A549 (cell line): Measurements from ENCODE around the gene CCDC106. TPM values are rescaled to one million over a fixed set of nuclear protein-coding genes. Genes with fewer than 3 reads are reported as not detected.

Experiments
- ATAC-seq, 2 experiments: fragments of 200-7000 bp in 1 of 2; fragments of >200 bp in 1 of 2; cut with Nextera tagmentation in 1 of 2; cut with Tn5 transposase in 1 of 2; 3 replicates each; pipeline versions ENCODE4 v1.8.0 to v1.9.1; 2018 to 2020; ENCODE audit warnings: mild to moderate bottlenecking in 1 of 2, moderate library complexity in 1 of 2
- CTCF ChIA-PET: fragments of 300-600 bp; sonication (Branson Sonifier 250); formaldehyde crosslinking; extraction: SDS; loops from one replicate; lab custom pipeline; 2021; ENCODE audit warnings: antibody characterized with exemption, inconsistent platforms; lab: Yijun Ruan, JAX
- POLR2A ChIA-PET: fragments of 350-600 bp; formaldehyde crosslinking; extraction: SDS; loops from one replicate; lab custom pipeline; 2021; ENCODE audit warnings: antibody characterized with exemption, inconsistent platforms; lab: Yijun Ruan, JAX
- DNase-seq, 2 experiments: peaks; one replicate each; pipeline versions ENCODE4 v3.0.0 to v3.0.0-alpha.2; 2011 to 2016; ENCODE audit warnings: low read depth in 1 of 2, low spot score in 1 of 2
- FAIRE-seq: peaks from 2 replicates; lab custom pipeline; 2011; peaks lifted over from hg19 to GRCh38; lab: Jason Lieb, UNC
- H3K27ac ChIP-seq, 2 experiments: fragments of >200 bp; sonication (Bioruptor Twin); formaldehyde crosslinking; 3 replicates each; pipeline ENCODE4 v1.5.1; 2016 to 2017
- H3K4me1 ChIP-seq: fragments of >200 bp; sonication (Bioruptor Twin); formaldehyde crosslinking; 3 replicates; pipeline ENCODE4 v1.6.1; 2016
- H3K4me2 ChIP-seq: fragments of >200 bp; sonication (Bioruptor Twin); formaldehyde crosslinking; 3 replicates; pipeline ENCODE4 v1.6.1; 2016
- H3K4me3 ChIP-seq: fragments of >200 bp; sonication (Bioruptor Twin); formaldehyde crosslinking; 3 replicates; pipeline ENCODE4 v1.5.1; 2016
- H3K9me3 ChIP-seq: fragments of >200 bp; sonication (Bioruptor Twin); formaldehyde crosslinking; 3 replicates; pipeline ENCODE4 v1.6.1; 2016
- CHD4 ChIP-seq: fragments of 200-600 bp; sonication (generic); IDR thresholded peaks from 2 replicates; pipeline ENCODE4 v1.6.1; 2016; ENCODE audit warnings: antibody characterized with exemption, mild to moderate bottlenecking, borderline replicate concordance
- E2F6 ChIP-seq: IDR thresholded peaks from 2 replicates; pipeline ENCODE4 v1.6.1; 2012; ENCODE audit warnings: low read depth, borderline replicate concordance
- EHF ChIP-seq: fragments of 250-450 bp; sonication (Bioruptor Pico); IDR thresholded peaks from 2 replicates; pipeline ENCODE4 v1.5.0; 2020; ENCODE audit warnings: mild to moderate bottlenecking
- EHMT2 ChIP-seq: fragments of 200-600 bp; sonication (generic); IDR thresholded peaks from 2 replicates; pipeline ENCODE4 v1.6.1; 2016; ENCODE audit warnings: antibody characterized with exemption, low read depth, mild to moderate bottlenecking, moderate library complexity
- EP300 ChIP-seq, 2 experiments: fragments of >200 bp; sonication (Bioruptor Twin); formaldehyde crosslinking; IDR thresholded peaks; 2 replicates in 1 of 2; 3 replicates in 1 of 2; pipeline ENCODE4 v1.6.1; 2016 to 2017
- ESRRA ChIP-seq: fragments of 150-350 bp; IDR thresholded peaks from 2 replicates; pipeline ENCODE4 v1.6.1; 2014; ENCODE audit warnings: mild to moderate bottlenecking, low read length, borderline replicate concordance
- GATA3 ChIP-seq: IDR thresholded peaks from 2 replicates; pipeline ENCODE4 v1.6.1; 2012; ENCODE audit warnings: borderline replicate concordance
- HEYL ChIP-seq: fragments of 250-450 bp; sonication (Bioruptor Pico); IDR thresholded peaks from 2 replicates; pipeline ENCODE4 v1.8.0; 2021; ENCODE audit warnings: mild to moderate bottlenecking, moderate library complexity
- HOXA7 ChIP-seq: fragments of 250-450 bp; sonication (Bioruptor Pico); IDR thresholded peaks from 2 replicates; pipeline ENCODE4 v1.5.0; 2020; ENCODE audit warnings: mild to moderate bottlenecking, moderate library complexity
- JUN ChIP-seq, 2 experiments: fragments of >200 bp; sonication (Bioruptor Twin); formaldehyde crosslinking; IDR thresholded peaks; 2 replicates in 1 of 2; 3 replicates in 1 of 2; pipeline ENCODE4 v1.6.1; 2016 to 2017
- KDM1A ChIP-seq: fragments of 200-600 bp; sonication (generic); IDR thresholded peaks from 2 replicates; pipeline ENCODE4 v1.6.1; 2016; ENCODE audit warnings: low read depth, mild to moderate bottlenecking
- MAFK ChIP-seq: fragments of 450-650 bp; IDR thresholded peaks from 2 replicates; pipeline ENCODE4 v1.6.1; 2014; ENCODE audit not compliant: partially characterized antibody
- PBX3 ChIP-seq: IDR thresholded peaks from 2 replicates; pipeline ENCODE4 v1.6.1; 2012
- RCOR1 ChIP-seq: fragments of 150-350 bp; IDR thresholded peaks from 2 replicates; pipeline ENCODE4 v1.6.1; 2014; ENCODE audit warnings: antibody characterized with exemption, low read length, low read depth
- RFX5 ChIP-seq: fragments of 450-650 bp; IDR thresholded peaks from 2 replicates; pipeline ENCODE4 v1.7.1; 2014; ENCODE audit warnings: antibody characterized with exemption, mild to moderate bottlenecking, moderate library complexity
- TP53 ChIP-seq: fragments of 250-450 bp; sonication (Bioruptor Pico); IDR thresholded peaks from 2 replicates; pipeline ENCODE4 v1.5.0; 2021; ENCODE audit warnings: mild to moderate bottlenecking, moderate library complexity
- ZFP36 ChIP-seq: fragments of 450-650 bp; IDR thresholded peaks from 2 replicates; pipeline ENCODE4 v1.6.1; 2014; ENCODE audit warnings: borderline replicate concordance; ENCODE audit not compliant: partially characterized antibody
- WGBS: methylation state at CpG from one replicate; pipeline ENCODE4 v1.1.6; 2017; ENCODE audit errors: missing lambda C conversion rate; 5-methylcytosine and 5-hydroxymethylcytosine counted together
- polyA plus RNA-seq, 4 experiments: library from polyadenylated mRNA; depleted of rRNA in 3 of 4; stranded (reverse); fragments of >200 nt; fragmentation: RNase III in 1 of 4; extraction: RNeasy Plus Mini Kit Qiagen cat#74134 plus additional on column Dnase treatment in 1 of 4; gene quantifications; 2 replicates in 3 of 4; 3 replicates in 1 of 4; pipeline ENCODE4 v1.2.3, GENCODE V29; 2011 to 2017
- TF ChIP-seq, protein P1 (sequence below): fragments of >200 bp; sonication (Bioruptor Twin); formaldehyde crosslinking; IDR thresholded peaks from 3 replicates; pipeline ENCODE4 v1.5.1; 2016
- TF ChIP-seq, protein P2 (sequence below): fragments of 450-650 bp; IDR thresholded peaks from 2 replicates; pipeline ENCODE4 v1.6.1; 2014; ENCODE audit warnings: antibody characterized with exemption
- TF ChIP-seq, protein P3 (sequence below): IDR thresholded peaks from 2 replicates; pipeline ENCODE4 v1.6.1; 2012

Gene CCDC106
- polyA plus RNA-seq, 2 of the 4 experiments (the other 2 are of a cell fraction), result 5.2 to 17.6 TPM

DNA sequence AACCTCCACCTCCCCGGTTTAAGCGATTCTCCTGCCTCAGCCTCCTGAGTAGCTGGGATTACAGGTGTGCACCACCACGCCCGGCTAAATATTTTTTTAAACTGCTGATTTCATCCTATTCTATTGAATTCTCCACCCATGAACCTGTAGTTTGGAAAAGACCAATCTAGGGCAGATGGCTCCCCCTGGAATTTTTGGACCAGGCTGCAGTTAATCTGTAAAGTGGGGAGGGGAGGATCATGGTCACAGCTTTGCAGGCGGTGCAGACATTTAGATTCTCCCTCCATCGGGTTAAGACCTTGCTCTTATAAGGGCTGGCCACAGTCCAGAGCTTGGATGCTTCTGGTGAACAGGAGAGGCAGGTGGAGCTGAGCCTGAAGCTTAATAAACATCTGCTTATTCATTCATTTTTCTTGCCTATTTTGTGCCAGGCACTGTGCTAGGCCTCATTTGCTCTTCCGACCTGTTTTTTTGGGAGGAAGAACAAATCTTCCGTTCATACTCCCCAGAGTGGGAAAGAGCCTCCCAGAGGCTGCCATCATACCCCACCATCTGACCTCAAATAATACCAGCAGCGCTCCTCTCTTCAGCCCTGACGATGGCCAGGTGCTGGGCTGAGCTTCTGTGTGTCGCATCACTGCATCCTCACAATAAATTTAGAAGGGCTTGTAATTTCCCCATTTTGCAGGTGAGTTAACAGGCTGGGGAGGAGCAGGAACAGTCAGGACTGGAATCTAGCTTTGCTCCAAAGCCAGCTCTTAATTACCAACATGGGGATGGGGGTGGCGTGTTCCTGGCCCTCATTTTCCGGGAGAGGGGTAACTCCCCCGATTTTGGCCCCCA is 902 bp upstream of the CCDC106 start:
- CTCF ChIA-PET, result interaction anchor here (0.6 to 6.3 kb wide), 9 partner anchors 10 to 559 kb away, joined by 3 to 70 read pairs (median 4); no protein-coding TSS in a partner anchor
- ATAC-seq (no peak), DNase-seq (no peak), FAIRE-seq (no peak)
- POLR2A ChIA-PET, result interaction anchor here (0.6 to 1.4 kb wide), 5 partner anchors 11 to 367 kb away, joined by 3 to 12 read pairs (median 4); partner anchors contain the start of genes FIZ1 and ZNF784
- peaks cover 39% of the 10 kb centered on the region for H3K4me1 ChIP-seq
- H3K27ac ChIP-seq, result peak overlapping the region; percentile 96 to 98
- no peaks in the 10 kb centered on the region for H3K9me3 ChIP-seq
- no peak for TF ChIP-seq ZFP36
- TF ChIP-seq CHD4, result no peak
- TF ChIP-seq, protein P1, sequence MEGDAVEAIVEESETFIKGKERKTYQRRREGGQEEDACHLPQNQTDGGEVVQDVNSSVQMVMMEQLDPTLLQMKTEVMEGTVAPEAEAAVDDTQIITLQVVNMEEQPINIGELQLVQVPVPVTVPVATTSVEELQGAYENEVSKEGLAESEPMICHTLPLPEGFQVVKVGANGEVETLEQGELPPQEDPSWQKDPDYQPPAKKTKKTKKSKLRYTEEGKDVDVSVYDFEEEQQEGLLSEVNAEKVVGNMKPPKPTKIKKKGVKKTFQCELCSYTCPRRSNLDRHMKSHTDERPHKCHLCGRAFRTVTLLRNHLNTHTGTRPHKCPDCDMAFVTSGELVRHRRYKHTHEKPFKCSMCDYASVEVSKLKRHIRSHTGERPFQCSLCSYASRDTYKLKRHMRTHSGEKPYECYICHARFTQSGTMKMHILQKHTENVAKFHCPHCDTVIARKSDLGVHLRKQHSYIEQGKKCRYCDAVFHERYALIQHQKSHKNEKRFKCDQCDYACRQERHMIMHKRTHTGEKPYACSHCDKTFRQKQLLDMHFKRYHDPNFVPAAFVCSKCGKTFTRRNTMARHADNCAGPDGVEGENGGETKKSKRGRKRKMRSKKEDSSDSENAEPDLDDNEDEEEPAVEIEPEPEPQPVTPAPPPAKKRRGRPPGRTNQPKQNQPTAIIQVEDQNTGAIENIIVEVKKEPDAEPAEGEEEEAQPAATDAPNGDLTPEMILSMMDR, result no peak
- TF ChIP-seq RCOR1, result no peak
- TF ChIP-seq EHF, result no peak
- TF ChIP-seq ESRRA, result no peak
- no peak for TF ChIP-seq EHMT2
- no peak for TF ChIP-seq TP53 (CRISPR knock-in tag)
- no peak for TF ChIP-seq MAFK
- no peak for TF ChIP-seq E2F6
- no peak for TF ChIP-seq HOXA7 (CRISPR knock-in tag)
- TF ChIP-seq RFX5, result no peak
- TF ChIP-seq, protein P2, sequence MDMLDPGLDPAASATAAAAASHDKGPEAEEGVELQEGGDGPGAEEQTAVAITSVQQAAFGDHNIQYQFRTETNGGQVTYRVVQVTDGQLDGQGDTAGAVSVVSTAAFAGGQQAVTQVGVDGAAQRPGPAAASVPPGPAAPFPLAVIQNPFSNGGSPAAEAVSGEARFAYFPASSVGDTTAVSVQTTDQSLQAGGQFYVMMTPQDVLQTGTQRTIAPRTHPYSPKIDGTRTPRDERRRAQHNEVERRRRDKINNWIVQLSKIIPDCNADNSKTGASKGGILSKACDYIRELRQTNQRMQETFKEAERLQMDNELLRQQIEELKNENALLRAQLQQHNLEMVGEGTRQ, result no peak
- TF ChIP-seq HEYL (CRISPR knock-in tag), result no peak
- TF ChIP-seq, protein P3, sequence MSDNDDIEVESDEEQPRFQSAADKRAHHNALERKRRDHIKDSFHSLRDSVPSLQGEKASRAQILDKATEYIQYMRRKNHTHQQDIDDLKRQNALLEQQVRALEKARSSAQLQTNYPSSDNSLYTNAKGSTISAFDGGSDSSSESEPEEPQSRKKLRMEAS, result no peak
- TF ChIP-seq JUN (IDR thresholded peaks at IDR 0.05), result no peak
- TF ChIP-seq PBX3, result no peak
- no peak for TF ChIP-seq KDM1A
- WGBS, result 51% methylated on average over 14 of the region's 14 CpGs
- peak overlapping the region; percentile 98 for H3K4me2 ChIP-seq
- peak overlapping the region; percentile 84 for H3K4me3 ChIP-seq

- DNase-seq (no peak), ATAC-seq (peak; percentile 14 to 22; a peak in 2 of 6 replicates), FAIRE-seq (no peak)
- ChIA-PET POLR2A (interaction anchor here (1.4 kb wide), 1 partner anchor 368 kb away, joined by 3 read pairs; no protein-coding TSS in a partner anchor), CTCF (interaction anchor here (1.0 to 2.7 kb wide), 3 partner anchors 9 to 561 kb away, joined by 4 to 20 read pairs (median 7); no protein-coding TSS in a partner anchor)
- TF ChIP-seq GATA3 (0 out of 2 replicates have a peak, but pooled peaks have one; percentile 2), EP300 (IDR thresholded peaks at IDR 0.05) (no peak)
- TF ChIP-seq, protein P3, result 0 out of 2 replicates have a peak, but pooled peaks have one; percentile 6
- peaks cover 34% of the 10 kb centered on the region for H3K4me1 ChIP-seq
- H3K27ac ChIP-seq, result peak overlapping the region; percentile 96 to 98
- H3K4me2 ChIP-seq, result peak overlapping the region; percentile 98
- H3K4me3 ChIP-seq, result peak overlapping the region; percentile 84
- H3K9me3 ChIP-seq, result no peaks in the 10 kb centered on the region
- 72% methylated on average over 24 of the region's 25 CpGs for WGBS
These were observed 714 bp downstream of the CCDC106 start for GRCh38 chr19:55648585-55649267.
